Heart left ventricle (tissue), 16 donors: ENCODE data around the gene TAC3. TPM values are rescaled to one million over a fixed set of nuclear protein-coding genes. Genes with fewer than 3 reads are reported as not detected.
"Not testable (repeated sequence)": the region's sequence is repeated elsewhere in the genome, so short reads cannot be mapped to it uniquely, and the experiment has no call there.

ENCODE experiments used
- ATAC-seq, 4 donors: fragments of 200-7000 bp; cut with Tn5 transposase; one replicate each; pipeline ENCODE4 v1.9.1; 2020 to 2022; ENCODE audit warnings: moderate library complexity in 4 of 4, mild to moderate bottlenecking in 3 of 4, moderate number of reproducible peaks in 1 of 4
- DNase-seq, 5 donors: peaks; one replicate each; pipeline ENCODE4 v3.0.0-alpha.2; 2020
- H3K27ac ChIP-seq, 12 donors: fragments of 200-600 bp; sonication (generic) in 4 of 12; one replicate each; pipeline versions ENCODE4 v1.5.0 to v1.8.0; 2016 to 2022; ENCODE audit warnings: mild to moderate bottlenecking in 2 of 12
- H3K27me3 ChIP-seq, 9 donors: fragments of 200-600 bp; sonication (generic) in 2 of 9; one replicate each; pipeline versions ENCODE4 v1.5.1 to v1.8.0; 2016 to 2022; ENCODE audit warnings: mild to moderate bottlenecking in 3 of 9
- H3K36me3 ChIP-seq, 9 donors: fragments of 200-600 bp; sonication (generic) in 2 of 9; one replicate each; pipeline versions ENCODE4 v1.5.0 to v1.8.0; 2018 to 2022; ENCODE audit warnings: mild to moderate bottlenecking in 2 of 9
- H3K4me1 ChIP-seq, 12 donors: fragments of 200-600 bp; sonication (generic) in 4 of 12; one replicate each; pipeline versions ENCODE4 v1.5.0 to v1.8.0; 2016 to 2022; ENCODE audit warnings: mild to moderate bottlenecking in 3 of 12
- H3K4me3 ChIP-seq, 12 donors: fragments of 200-600 bp; sonication (generic) in 4 of 12; one replicate each; pipeline versions ENCODE4 v1.5.0 to v1.8.0; 2017 to 2022; ENCODE audit warnings: mild to moderate bottlenecking in 9 of 12, moderate library complexity in 4 of 12
- H3K9me3 ChIP-seq, 12 donors: fragments of 200-600 bp; sonication (generic) in 4 of 12; one replicate each; pipeline versions ENCODE4 v1.5.0 to v1.8.0; 2016 to 2022; ENCODE audit warnings: mild to moderate bottlenecking in 1 of 12
- POLR2A ChIP-seq, 2 donors: fragments of 450-650 bp; IDR thresholded peaks; one replicate each; pipeline ENCODE4 v1.6.1; 2017; ENCODE audit warnings: antibody characterized with exemption in 2 of 2, mild to moderate bottlenecking in 2 of 2, moderate library complexity in 2 of 2
- WGBS, 4 donors: extraction: QIAGEN DNeasy Blood & Tissue Kit in 2 of 4; methylation state at CpG; one replicate each; pipeline versions ENCODE4 v1.1.5 to v1.1.7; 2013 to 2018; 5-methylcytosine and 5-hydroxymethylcytosine counted together
- intact Hi-C, 10 donors: fragments of 100-400 bp; cut with DNase I; formaldehyde crosslinking; loops; one replicate each; pipeline versions ENCODE4 v1.11.1 to v1.14.2; 2022
- polyA plus RNA-seq, 2 donors: library from polyadenylated mRNA; stranded (reverse); fragments of 200-250 nt; gene quantifications; one replicate each; pipeline ENCODE4 v1.2.3, GENCODE V29; 2013
- total RNA-seq, 9 donors: library from RNA; depleted of rRNA in 2 of 9; stranded (reverse); fragments of >200 nt in 2 of 9; fragmentation: NEBNext Ultra II Directional in 3 of 9; extraction: Animal tissue kit (Norgen Biotek cat#: 25700) in 3 of 9; gene quantifications; one replicate each; pipeline versions ENCODE4 v1.1.0 to v1.2.4, GENCODE V29; 2016 to 2023
- TF ChIP-seq, protein P1 (sequence below), 12 donors: fragments of 200-600 bp; sonication (generic) in 4 of 12; IDR thresholded peaks; one replicate each; pipeline versions ENCODE4 v1.5.0 to v1.8.0; 2018 to 2022; ENCODE audit warnings: antibody characterized with exemption in 12 of 12, mild to moderate bottlenecking in 5 of 12
- donor health status: ischemic (EF 13 %, LVEDD 7.1; RV severe dilation, severe dysfunction).
- donor health status: healthy with polysubstance abuse.
- donor health status: DM: no; HTN: yes; CAD: no.
- donor health status: DM: no; HTN: no; CAD: no.
- donor health status: ischemic (EF 25% LVEDD 6.9; RV normal size, moderate dysfunction).
- donor health status: ischemic (EF 25% LVEDD 5.7; RV mildly dilated, moderate dysfunction).
- donor health status: healthy.
- donor health status: DM: yes; HTN: yes; CAD: no.
- donor health status: ischemic (EF 35%, LVEDD 5.7; RV mildly dilated, moderate dysfunction).
- donor health status: nonischemic (EF 11% LVEDD 7.7; RV severe dilation, severe dysfunction).
- donor health status: DM: yes; HTN: yes; CAD: no.
- donor health status: PGD.
- donor health status: ischemic (EF 29% LVEDD 5.4; RV normal size, mild dysfunction).
- donor health status: nonischemic (EF 23%, LVEDD 6.1; RV moderate dilation, normal function).

TAC3 gene
- total and polyA plus RNA-seq, 11 donors = not detected

DNA sequence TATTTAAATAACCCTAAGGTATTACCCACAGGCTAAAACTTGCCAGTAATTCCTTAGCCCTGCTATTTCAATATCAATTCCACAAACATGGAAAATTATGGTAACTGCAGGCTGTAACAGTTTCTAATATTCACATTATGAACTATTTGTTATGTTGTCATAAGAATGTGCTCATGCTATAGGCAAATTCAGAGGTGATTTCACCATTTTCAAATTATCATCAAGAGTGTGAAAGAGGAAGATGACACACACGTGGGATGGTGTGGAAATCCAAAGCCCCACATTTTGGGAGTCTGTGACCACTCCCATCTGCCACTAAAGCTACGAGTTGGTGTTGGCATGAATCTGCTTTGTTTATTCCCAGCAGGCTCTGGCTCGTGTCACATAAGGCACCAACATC is 39.5 kb upstream of the TAC3 start:
- no peak for DNase-seq
- Histone ChIP-seq H3K27me3 (no peaks in the 10 kb centered on the region), H3K36me3 (peaks cover 0 to 38% (median 27%) of the 10 kb centered on the region in 9 donors), H3K27ac (peak overlapping the region in 1 of 12 donors; percentile 64), H3K4me3 (no peak overlapping the region), H3K4me1 (peaks cover 0 to 20% (median 0%) of the 10 kb centered on the region in 12 donors), H3K9me3 (no peaks in the 10 kb centered on the region)
- ATAC-seq = no peak
- TF ChIP-seq, protein P1, sequence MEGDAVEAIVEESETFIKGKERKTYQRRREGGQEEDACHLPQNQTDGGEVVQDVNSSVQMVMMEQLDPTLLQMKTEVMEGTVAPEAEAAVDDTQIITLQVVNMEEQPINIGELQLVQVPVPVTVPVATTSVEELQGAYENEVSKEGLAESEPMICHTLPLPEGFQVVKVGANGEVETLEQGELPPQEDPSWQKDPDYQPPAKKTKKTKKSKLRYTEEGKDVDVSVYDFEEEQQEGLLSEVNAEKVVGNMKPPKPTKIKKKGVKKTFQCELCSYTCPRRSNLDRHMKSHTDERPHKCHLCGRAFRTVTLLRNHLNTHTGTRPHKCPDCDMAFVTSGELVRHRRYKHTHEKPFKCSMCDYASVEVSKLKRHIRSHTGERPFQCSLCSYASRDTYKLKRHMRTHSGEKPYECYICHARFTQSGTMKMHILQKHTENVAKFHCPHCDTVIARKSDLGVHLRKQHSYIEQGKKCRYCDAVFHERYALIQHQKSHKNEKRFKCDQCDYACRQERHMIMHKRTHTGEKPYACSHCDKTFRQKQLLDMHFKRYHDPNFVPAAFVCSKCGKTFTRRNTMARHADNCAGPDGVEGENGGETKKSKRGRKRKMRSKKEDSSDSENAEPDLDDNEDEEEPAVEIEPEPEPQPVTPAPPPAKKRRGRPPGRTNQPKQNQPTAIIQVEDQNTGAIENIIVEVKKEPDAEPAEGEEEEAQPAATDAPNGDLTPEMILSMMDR (IDR thresholded peaks at IDR 0.05) = no peak
- no peak for TF ChIP-seq POLR2A (IDR thresholded peaks at IDR 0.05)
- intact Hi-C loops = loop anchor here in 2 of 10 donors (5.0 kb wide), 2 partner anchors 34 to 44 kb away; no protein-coding TSS in a partner anchor
- WGBS, 4 donors = 63 to 73% (median 67%) methylated on average over 3 of the region's 3 CpGs

DNA sequence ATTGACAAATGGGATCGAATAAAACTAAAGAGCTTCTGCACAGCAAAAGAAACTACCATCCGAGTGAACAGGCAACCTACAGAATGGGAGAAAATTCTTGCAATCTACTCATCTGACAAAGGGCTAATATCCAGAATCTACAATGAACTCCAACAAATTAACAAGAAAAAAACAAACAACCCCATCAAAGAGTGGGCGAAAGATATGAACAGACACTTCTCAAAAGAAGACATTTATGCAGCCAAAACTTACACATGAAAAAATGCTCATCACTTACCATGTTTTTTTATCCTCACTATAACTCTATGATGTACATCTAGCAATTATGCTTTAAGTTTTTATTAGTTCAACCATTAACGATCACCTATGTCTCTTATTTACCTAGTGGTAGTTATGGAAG is 37.6 kb upstream of the TAC3 start:
- H3K4me3 ChIP-seq, ATAC-seq, DNase-seq, H3K27me3 ChIP-seq, intact Hi-C loops, H3K9me3 ChIP-seq, H3K27ac ChIP-seq: not testable (repeated sequence)
- peaks cover 0 to 19% (median 13%) of the 10 kb centered on the region in 9 donors for H3K36me3 ChIP-seq
- peaks cover 0 to 22% (median 0%) of the 10 kb centered on the region in 12 donors for H3K4me1 ChIP-seq
- 95 to 96% (median 96%) methylated on average over 4 of the region's 4 CpGs for WGBS, 4 donors

DNA sequence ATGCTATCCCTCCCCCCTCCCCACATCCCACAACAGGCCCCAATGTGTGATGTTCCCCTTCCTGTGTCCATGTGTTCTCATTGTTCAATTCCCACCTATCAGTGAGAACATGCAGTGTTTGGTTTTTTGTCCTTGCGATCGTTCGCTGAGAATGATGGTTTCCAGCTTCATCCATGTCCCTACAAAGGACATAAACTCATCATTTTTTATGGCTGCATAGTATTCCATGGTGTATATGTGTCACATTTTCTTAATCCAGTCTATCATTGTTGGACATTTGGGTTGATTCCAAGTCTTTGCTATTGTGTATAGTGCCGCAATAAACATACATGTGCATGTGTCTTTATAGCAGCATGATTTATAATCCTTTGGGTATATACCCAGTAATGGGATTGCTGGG is 36.8 kb upstream of the TAC3 start:
- H3K4me3 ChIP-seq, DNase-seq, H3K27ac ChIP-seq, H3K9me3 ChIP-seq, H3K27me3 ChIP-seq, intact Hi-C loops, ATAC-seq: not testable (repeated sequence)
- Histone ChIP-seq H3K4me1 (peaks cover 0 to 29% (median 0%) of the 10 kb centered on the region in 12 donors), H3K36me3 (peaks cover 0 to 12% (median 5%) of the 10 kb centered on the region in 9 donors)
- WGBS, 4 donors = 94 to 99% (median 96%) methylated on average over 4 of the region's 4 CpGs

DNA sequence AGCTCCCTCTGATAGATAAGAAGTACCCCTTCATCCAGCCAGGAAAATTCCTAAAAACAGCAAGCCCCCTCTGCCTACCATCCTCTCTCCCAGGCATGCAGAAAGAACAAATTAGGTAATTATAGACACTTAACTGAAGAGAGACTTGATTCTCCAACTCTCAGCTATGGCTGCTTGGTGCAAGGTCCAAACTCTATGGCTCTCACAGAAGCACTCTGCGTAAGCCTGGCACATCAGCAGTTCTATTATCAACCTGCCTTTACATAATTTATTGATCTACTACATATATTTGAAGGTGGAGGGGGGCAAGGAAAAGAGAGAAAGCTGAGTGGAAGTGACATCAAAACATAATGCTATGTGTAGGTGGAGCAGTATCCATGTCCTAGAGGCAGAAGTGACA is 34.7 kb upstream of the TAC3 start:
- Histone ChIP-seq H3K4me1 (peaks cover 0 to 40% (median 0%) of the 10 kb centered on the region in 12 donors), H3K36me3 (no peaks in the 10 kb centered on the region), H3K27me3 (peaks cover 0 to 7% (median 0%) of the 10 kb centered on the region in 9 donors), H3K27ac (no peak overlapping the region), H3K9me3 (no peaks in the 10 kb centered on the region), H3K4me3 (no peak overlapping the region)
- WGBS, 4 donors = 91 to 100% (median 97%) methylated on average over 1 of the region's 1 CpG
- TF ChIP-seq POLR2A (IDR thresholded peaks at IDR 0.05) = no peak
- TF ChIP-seq, protein P1 (IDR thresholded peaks at IDR 0.05) = no peak
- intact Hi-C loops = no loop called here
- ATAC-seq = no peak
- no peak for DNase-seq

DNA sequence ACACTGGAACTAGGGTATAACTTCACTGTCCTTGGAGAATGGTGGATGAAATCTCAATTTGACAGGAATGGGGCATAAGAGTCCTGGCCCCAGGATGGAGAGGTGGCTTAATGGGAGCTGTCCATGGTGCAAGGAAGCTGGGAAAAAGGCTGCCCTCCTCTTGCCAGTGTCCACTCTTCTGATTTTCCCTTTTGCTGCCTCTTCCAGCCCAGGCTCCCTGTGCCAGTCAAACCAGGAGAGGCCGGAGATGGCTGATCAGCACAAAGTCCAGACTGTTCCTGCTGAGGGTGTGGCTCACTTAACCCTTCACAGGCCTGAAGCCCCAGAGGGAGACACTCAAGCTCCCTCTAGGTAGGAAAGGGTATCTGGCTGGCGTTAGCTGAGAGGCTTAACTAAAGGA is 33.6 kb upstream of the TAC3 start, which contains the start of gene MYO1A:
Gene MYO1A, minus strand, starts transcription at position 240 of the 400 bp plus-strand sequence. CDS start 1,806 bp downstream, outside the sequence.
- intact Hi-C loops = no loop called here
- H3K9me3 ChIP-seq = no peaks in the 10 kb centered on the region
- DNase-seq (no peak), ATAC-seq (peak in 1 of 4 donors; percentile 9)
- peaks cover 0 to 10% (median 0%) of the 10 kb centered on the region in 9 donors for H3K27me3 ChIP-seq
- no peak within 1 kb of the TSS for H3K27ac ChIP-seq
- WGBS, 4 donors = 29 to 36% (median 34%) methylated on average over 2 of the region's 2 CpGs
- TF ChIP-seq POLR2A (IDR thresholded peaks at IDR 0.05) = no peak
- TF ChIP-seq, protein P1 (IDR thresholded peaks at IDR 0.05) = no peak
- H3K36me3 ChIP-seq = no peaks in the 10 kb centered on the region
- H3K4me1 ChIP-seq = peaks cover 0 to 36% (median 0%) of the 10 kb centered on the region in 12 donors
- H3K4me3 ChIP-seq = no peak within 1 kb of the TSS
